Activated T-helper 1 cell treated with anti-CD3 and anti-CD28 coated beads, Interleukin-12 subunit alpha, Interleukin-12 subunit beta, Interleukin-2, Interleukin-4 antibody, amounts not matched to agents 30 ng/mL and 10 ng/mL and 1 ng/mL, durations not matched to agents 14 hours and 24 hours and 36 hours (primary cell): Measurements from ENCODE around the gene SSMEM1. TPM values are rescaled to one million over a fixed set of nuclear protein-coding genes. Genes with fewer than 3 reads are reported as not detected.

Experiments used
- total RNA-seq: library from RNA; stranded (reverse); gene quantifications from 2 replicates; pipeline ENCODE4 v1.2.3, GENCODE V29; 2022

The SSMEM1 gene
- total RNA-seq, 1 donor from 2014 or later, result not detected

Other genes starting within 250 kb of the SSMEM1 start
- 23.8 and 25.9 TPM in 2 replicates for gene ZC3HC1, start 156.5 kb upstream of the SSMEM1 start, total RNA-seq
- 13.2 and 15.6 TPM in 2 replicates for gene KLHDC10, start 137.3 kb upstream of the SSMEM1 start, total RNA-seq
- gene TMEM209, start 2.5 kb upstream of the SSMEM1 start, total RNA-seq, result 47.4 and 55.0 TPM in 2 replicates
- not detected in 2 replicates for gene CPA2, start 59.0 kb downstream of the SSMEM1 start, total RNA-seq
- not detected in 2 replicates for gene CPA4, start 85.3 kb downstream of the SSMEM1 start, total RNA-seq
- 0.69 and 1.3 TPM in 2 replicates for gene CPA5, start 137.0 kb downstream of the SSMEM1 start, total RNA-seq
- not detected in 2 replicates for gene CPA1, start 172.6 kb downstream of the SSMEM1 start, total RNA-seq
- gene CEP41, start 233.2 kb downstream of the SSMEM1 start, total RNA-seq, result 17.1 and 17.8 TPM in 2 replicates